Nephron (organoid): ENCODE data around the gene PRKCA.

Source experiments
- H3K27ac Mint-ChIP-seq, 3 experiments: 2 replicates each; pipeline ENCODE4 v1.8.0; 2020; ENCODE audit warnings: mixed read lengths in 3 of 3, mild to moderate bottlenecking in 2 of 3, moderate library complexity in 1 of 3
- H3K27me3 Mint-ChIP-seq: 2 replicates; pipeline ENCODE4 v1.8.0; 2021; ENCODE audit warnings: low read depth, mild to moderate bottlenecking, moderate library complexity, mixed read lengths
- H3K36me3 Mint-ChIP-seq: 2 replicates; pipeline ENCODE4 v1.8.0; 2020; ENCODE audit warnings: low read depth, mixed read lengths
- H3K4me1 Mint-ChIP-seq: 2 replicates; pipeline ENCODE4 v1.8.0; 2020; ENCODE audit warnings: mixed read lengths
- H3K4me3 Mint-ChIP-seq, 3 experiments: 2 replicates each; pipeline ENCODE4 v1.8.0; 2020; ENCODE audit warnings: mild to moderate bottlenecking in 3 of 3, mixed read lengths in 3 of 3, moderate library complexity in 2 of 3
- H3K9me3 Mint-ChIP-seq: 2 replicates; pipeline ENCODE4 v1.8.0; 2020; ENCODE audit warnings: mixed read lengths
- CTCF ChIP-seq, 3 experiments: fragments of 200-600 bp; sonication (generic); IDR thresholded peaks; one replicate each; pipeline ENCODE4 v1.5.0; 2021; ENCODE audit warnings: antibody characterized with exemption in 3 of 3; ENCODE audit not compliant: unreplicated experiment in 3 of 3

PRKCA gene

GRCh38 chr17:66426397-66427033, 124.1 kb downstream of the PRKCA start:
- peaks cover 20% of the 10 kb centered on the region for H3K4me1 Mint-ChIP-seq
- peaks cover 5% of the 10 kb centered on the region for H3K9me3 Mint-ChIP-seq
- no peak for TF ChIP-seq CTCF (IDR thresholded peaks at IDR 0.05; ENCODE audit: unreplicated experiment in 3 of 3)
- H3K27me3 Mint-ChIP-seq = peaks cover 4% of the 10 kb centered on the region
- H3K4me3 Mint-ChIP-seq = no peak overlapping the region
- H3K36me3 Mint-ChIP-seq = peaks cover 4% of the 10 kb centered on the region
- peak overlapping the region in 1 of 3 experiments; percentile 8 for H3K27ac Mint-ChIP-seq

DNA sequence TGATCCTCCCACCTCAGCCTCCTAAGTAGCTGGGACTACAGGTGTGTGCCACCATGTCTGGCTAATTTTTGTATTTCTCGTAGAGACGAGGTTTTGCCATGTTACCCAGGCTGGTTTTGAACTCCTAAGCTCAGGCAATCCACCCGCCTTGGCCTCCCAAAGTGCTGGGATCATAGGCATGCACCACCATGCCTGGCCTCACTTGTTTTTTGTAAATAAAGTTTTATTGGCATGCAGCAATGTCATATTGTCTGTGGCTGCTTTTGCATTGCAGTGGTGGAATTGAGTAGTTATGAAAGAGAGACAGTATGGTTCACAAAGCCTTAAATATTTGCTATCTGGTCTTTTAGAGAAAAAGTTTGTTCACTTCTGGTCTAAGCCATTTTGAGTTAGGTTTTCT, 124.7 kb downstream of the PRKCA start:
- H3K9me3 Mint-ChIP-seq = peaks cover 5% of the 10 kb centered on the region
- peaks cover 26% of the 10 kb centered on the region for H3K4me1 Mint-ChIP-seq
- TF ChIP-seq CTCF (IDR thresholded peaks at IDR 0.05; ENCODE audit: unreplicated experiment in 3 of 3) = no peak
- peaks cover 4% of the 10 kb centered on the region for H3K36me3 Mint-ChIP-seq
- peaks cover 4% of the 10 kb centered on the region for H3K27me3 Mint-ChIP-seq
- H3K4me3 Mint-ChIP-seq = no peak overlapping the region
- no peak overlapping the region for H3K27ac Mint-ChIP-seq

DNA sequence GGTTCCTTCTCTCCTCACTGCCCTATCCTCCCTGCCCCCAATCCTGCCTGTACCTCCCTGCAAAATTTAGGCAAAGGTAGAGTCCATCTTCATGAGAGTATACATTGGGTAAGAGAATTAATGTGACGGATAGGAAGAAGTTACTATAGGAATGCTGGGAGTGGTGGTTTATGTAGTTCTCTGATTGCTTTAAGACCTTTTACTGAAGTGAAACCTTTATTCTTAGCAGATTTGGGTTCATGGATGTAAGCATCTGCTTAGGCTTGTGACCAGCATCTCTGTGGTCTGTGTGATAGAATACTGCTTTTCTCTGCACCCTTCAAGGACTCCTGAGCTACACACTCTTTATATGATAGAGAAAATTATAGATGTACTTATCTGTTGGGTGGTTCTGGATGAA, 127.3 kb downstream of the PRKCA start:
- H3K27ac Mint-ChIP-seq = no peak overlapping the region
- H3K36me3 Mint-ChIP-seq = peaks cover 4% of the 10 kb centered on the region
- TF ChIP-seq CTCF (IDR thresholded peaks at IDR 0.05; ENCODE audit: unreplicated experiment in 3 of 3) = no peak
- peaks cover 27% of the 10 kb centered on the region for H3K4me1 Mint-ChIP-seq
- no peak overlapping the region for H3K4me3 Mint-ChIP-seq
- peaks cover 5% of the 10 kb centered on the region for H3K9me3 Mint-ChIP-seq
- no peaks in the 10 kb centered on the region for H3K27me3 Mint-ChIP-seq

GRCh38 chr17:66430846-66431795, 128.7 kb downstream of the PRKCA start:
- Mint-ChIP-seq H3K27ac (peak overlapping the region; percentile 61 to 83 (median 80)), H3K9me3 (peaks cover 2% of the 10 kb centered on the region), H3K27me3 (no peaks in the 10 kb centered on the region), H3K4me1 (peaks cover 23% of the 10 kb centered on the region), H3K36me3 (peaks cover 2% of the 10 kb centered on the region), H3K4me3 (no peak overlapping the region)
- no peak for TF ChIP-seq CTCF (IDR thresholded peaks at IDR 0.05; ENCODE audit: unreplicated experiment in 3 of 3)

- no peaks in the 10 kb centered on the region for H3K27me3 Mint-ChIP-seq
- no peaks in the 10 kb centered on the region for H3K9me3 Mint-ChIP-seq
- peak overlapping the region in 2 of 3 experiments; percentile 12 to 29 for H3K4me3 Mint-ChIP-seq
- H3K36me3 Mint-ChIP-seq = no peaks in the 10 kb centered on the region
- peaks cover 23% of the 10 kb centered on the region for H3K4me1 Mint-ChIP-seq
- TF ChIP-seq CTCF (IDR thresholded peaks at IDR 0.05; ENCODE audit: unreplicated experiment in 3 of 3) = no peak
- peak overlapping the region; percentile 61 to 83 (median 80) for H3K27ac Mint-ChIP-seq
Observed at GRCh38 chr17:66431910-66432309, 129.5 kb downstream of the PRKCA start.
